Right atrium auricular region (tissue), 2 donors: ENCODE measurements around the gene EXOC6B. TPM values are rescaled to one million over a fixed set of nuclear protein-coding genes. Genes with fewer than 3 reads are reported as not detected.

Experiments
- DNase-seq: peaks from one replicate; pipeline ENCODE4 v3.0.0-alpha.2; 2019; ENCODE audit warnings: low spot score
- H3K27ac ChIP-seq, 2 donors: fragments of 200-600 bp; sonication (generic); 1 replicate in 1 of 2; 2 replicates in 1 of 2; pipeline ENCODE4 v1.5.1; 2016 to 2019
- H3K27me3 ChIP-seq, 2 donors: fragments of 200-600 bp; sonication (generic); one replicate each; pipeline versions ENCODE4 v1.5.1 to v1.6.0; 2017 to 2019
- H3K36me3 ChIP-seq: fragments of 200-600 bp; sonication (generic); one replicate; pipeline ENCODE4 v1.5.1; 2016
- H3K4me1 ChIP-seq, 2 donors: fragments of 200-600 bp; sonication (generic); one replicate each; pipeline versions ENCODE4 v1.5.1 to v1.6.0; 2017 to 2019
- H3K4me3 ChIP-seq, 2 donors: fragments of 200-600 bp; sonication (generic); 1 replicate in 1 of 2; 2 replicates in 1 of 2; pipeline ENCODE4 v1.5.1; 2017 to 2019; ENCODE audit warnings: mild to moderate bottlenecking in 1 of 2, moderate library complexity in 1 of 2
- H3K9me3 ChIP-seq, 2 donors: fragments of 200-600 bp; sonication (generic); one replicate each; pipeline ENCODE4 v1.5.1; 2019
- total RNA-seq, 2 donors: library from RNA; depleted of rRNA; stranded (reverse); fragments of >200 nt; gene quantifications; one replicate each; pipeline ENCODE4 v1.1.0, GENCODE V29; 2016
- TF ChIP-seq, protein P1 (sequence below), 2 donors: fragments of 200-600 bp; sonication (generic); IDR thresholded peaks; one replicate each; pipeline ENCODE4 v1.5.1; 2019; ENCODE audit warnings: antibody characterized with exemption in 2 of 2

Gene EXOC6B
- total RNA-seq, 2 donors from 2014 or later = 80.5 to 111 TPM

DNA sequence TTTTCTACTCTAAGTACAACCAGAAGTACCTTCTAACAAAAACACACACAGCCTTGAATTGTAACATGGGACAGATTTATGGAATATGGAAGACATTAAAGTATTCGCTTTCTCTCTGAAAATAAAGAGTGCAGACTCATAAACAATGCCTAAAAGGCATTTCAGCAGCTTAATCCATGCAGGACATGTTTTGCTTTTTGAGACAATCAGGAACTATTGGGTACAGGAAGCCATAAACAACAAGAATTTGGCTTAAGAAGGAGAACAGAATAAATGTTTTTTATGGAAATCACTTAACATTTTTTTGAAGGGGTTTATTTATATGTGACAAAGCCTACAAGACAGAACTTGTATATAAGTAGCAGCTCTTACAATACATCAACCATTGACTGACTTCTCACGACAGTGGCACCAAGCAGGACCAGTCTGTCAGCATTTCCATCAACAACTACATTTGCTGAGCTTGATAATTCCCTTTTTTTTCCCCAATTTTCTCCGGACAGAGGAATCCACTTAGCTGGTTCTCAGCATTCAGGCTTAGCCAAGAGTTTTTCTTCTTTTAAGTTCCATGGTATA, 140.1 kb downstream of the EXOC6B start:
- Histone ChIP-seq H3K9me3 (no peaks in the 10 kb centered on the region), H3K27me3 (no peaks in the 10 kb centered on the region), H3K36me3 (no peaks in the 10 kb centered on the region), H3K4me1 (peaks cover 0 to 16% of the 10 kb centered on the region in 2 donors), H3K27ac (no peak overlapping the region), H3K4me3 (no peak overlapping the region)
- no peak for DNase-seq
- TF ChIP-seq, protein P1, sequence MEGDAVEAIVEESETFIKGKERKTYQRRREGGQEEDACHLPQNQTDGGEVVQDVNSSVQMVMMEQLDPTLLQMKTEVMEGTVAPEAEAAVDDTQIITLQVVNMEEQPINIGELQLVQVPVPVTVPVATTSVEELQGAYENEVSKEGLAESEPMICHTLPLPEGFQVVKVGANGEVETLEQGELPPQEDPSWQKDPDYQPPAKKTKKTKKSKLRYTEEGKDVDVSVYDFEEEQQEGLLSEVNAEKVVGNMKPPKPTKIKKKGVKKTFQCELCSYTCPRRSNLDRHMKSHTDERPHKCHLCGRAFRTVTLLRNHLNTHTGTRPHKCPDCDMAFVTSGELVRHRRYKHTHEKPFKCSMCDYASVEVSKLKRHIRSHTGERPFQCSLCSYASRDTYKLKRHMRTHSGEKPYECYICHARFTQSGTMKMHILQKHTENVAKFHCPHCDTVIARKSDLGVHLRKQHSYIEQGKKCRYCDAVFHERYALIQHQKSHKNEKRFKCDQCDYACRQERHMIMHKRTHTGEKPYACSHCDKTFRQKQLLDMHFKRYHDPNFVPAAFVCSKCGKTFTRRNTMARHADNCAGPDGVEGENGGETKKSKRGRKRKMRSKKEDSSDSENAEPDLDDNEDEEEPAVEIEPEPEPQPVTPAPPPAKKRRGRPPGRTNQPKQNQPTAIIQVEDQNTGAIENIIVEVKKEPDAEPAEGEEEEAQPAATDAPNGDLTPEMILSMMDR (IDR thresholded peaks at IDR 0.05) = no peak

DNA sequence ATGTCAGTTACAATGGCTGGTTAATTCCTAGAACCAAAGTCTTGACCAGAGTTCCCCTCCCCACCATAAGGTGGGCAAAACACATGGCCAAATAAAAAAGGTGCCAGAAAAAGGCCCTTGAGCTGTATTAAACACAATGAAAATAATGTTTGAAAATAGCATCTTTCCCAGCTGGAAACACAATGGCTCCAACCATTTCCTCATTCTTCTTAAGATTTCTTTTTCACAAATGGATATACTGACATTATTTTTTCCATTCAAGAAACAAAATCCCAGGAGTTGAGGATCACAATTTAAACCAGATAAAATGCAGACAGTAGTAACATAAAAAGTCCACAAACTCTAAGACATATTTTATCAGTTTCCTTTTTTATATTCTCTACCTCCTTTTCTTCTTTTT, 143.8 kb downstream of the EXOC6B start:
- Histone ChIP-seq H3K27ac (no peak overlapping the region), H3K36me3 (no peaks in the 10 kb centered on the region), H3K9me3 (no peaks in the 10 kb centered on the region), H3K27me3 (no peaks in the 10 kb centered on the region), H3K4me1 (peaks cover 0 to 23% of the 10 kb centered on the region in 2 donors), H3K4me3 (no peak overlapping the region)
- TF ChIP-seq, protein P1 (IDR thresholded peaks at IDR 0.05) = no peak
- no peak for DNase-seq

DNA sequence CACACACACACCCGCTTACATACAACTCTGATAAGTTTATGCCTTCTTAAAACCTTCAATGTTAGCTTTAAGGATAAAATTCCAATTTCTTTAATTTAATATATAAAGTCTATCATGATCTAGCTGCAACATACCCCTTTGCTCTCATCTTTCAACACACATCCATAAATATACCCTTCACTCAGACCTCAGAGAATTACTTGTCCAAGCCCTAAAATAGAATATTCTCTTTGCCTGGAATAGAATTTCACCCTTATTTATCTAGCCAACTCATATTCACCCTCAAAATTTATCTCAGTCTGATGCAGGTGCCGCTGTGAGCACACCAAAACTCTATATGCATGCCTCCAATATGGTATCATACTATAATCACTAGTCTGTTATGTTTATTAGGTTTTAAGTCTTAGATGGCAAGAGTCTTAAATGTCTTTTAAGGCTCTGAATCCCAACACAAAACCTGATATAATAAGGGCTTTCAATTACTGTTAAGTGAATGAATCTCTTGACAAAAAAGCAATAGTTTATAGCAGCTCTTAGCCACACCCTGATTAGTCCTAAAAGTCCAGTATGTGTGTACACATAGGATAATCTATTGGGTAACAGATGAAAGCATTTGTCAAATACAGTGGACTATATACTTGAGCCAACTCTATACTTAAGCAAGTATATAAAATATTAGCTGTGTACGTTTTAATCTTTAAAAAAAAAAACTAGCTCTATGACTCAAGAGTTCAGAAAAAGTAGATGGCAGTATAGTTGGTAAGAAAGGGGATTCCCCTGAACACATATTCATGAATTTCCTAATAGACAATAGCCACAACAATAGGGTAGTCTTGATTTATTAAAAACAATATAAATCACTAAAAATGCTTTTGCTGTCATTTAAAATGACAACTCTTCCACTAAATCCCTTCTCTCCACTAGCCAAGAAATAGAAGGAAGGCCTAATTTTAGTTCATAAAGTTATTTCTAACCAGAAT, 144.5 kb downstream of the EXOC6B start:
- Histone ChIP-seq H3K27ac (peak overlapping the region in 1 of 2 donors; percentile 7), H3K4me1 (peaks cover 0 to 23% of the 10 kb centered on the region in 2 donors), H3K4me3 (no peak overlapping the region), H3K36me3 (no peaks in the 10 kb centered on the region), H3K9me3 (no peaks in the 10 kb centered on the region), H3K27me3 (no peaks in the 10 kb centered on the region)
- TF ChIP-seq, protein P1 (IDR thresholded peaks at IDR 0.05) = no peak
- DNase-seq = no peak

DNA sequence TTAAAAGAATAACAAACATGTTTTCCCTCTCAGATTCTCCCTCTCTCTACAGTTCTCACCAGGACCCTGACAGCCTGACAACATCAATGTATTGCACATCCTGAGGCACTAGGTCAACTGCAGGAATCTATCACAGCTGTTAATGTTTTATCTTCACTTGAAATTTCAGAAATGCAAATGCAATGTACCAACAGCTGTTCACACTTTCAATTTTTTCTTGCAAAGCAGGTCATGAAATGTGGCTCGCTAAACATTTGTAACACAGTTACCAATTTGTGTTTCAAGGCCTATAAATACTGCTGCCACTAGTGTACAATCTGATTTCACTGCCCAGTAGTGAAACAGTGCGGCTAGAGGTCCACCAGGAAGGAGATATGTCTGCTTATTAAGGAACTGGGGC, 147.8 kb downstream of the EXOC6B start:
- H3K27me3 ChIP-seq = no peaks in the 10 kb centered on the region
- H3K27ac ChIP-seq = no peak overlapping the region
- TF ChIP-seq, protein P1 (IDR thresholded peaks at IDR 0.05) = no peak
- no peaks in the 10 kb centered on the region for H3K9me3 ChIP-seq
- no peak for DNase-seq
- H3K4me1 ChIP-seq = peaks cover 0 to 28% of the 10 kb centered on the region in 2 donors
- no peaks in the 10 kb centered on the region for H3K36me3 ChIP-seq
- H3K4me3 ChIP-seq = no peak overlapping the region

DNA sequence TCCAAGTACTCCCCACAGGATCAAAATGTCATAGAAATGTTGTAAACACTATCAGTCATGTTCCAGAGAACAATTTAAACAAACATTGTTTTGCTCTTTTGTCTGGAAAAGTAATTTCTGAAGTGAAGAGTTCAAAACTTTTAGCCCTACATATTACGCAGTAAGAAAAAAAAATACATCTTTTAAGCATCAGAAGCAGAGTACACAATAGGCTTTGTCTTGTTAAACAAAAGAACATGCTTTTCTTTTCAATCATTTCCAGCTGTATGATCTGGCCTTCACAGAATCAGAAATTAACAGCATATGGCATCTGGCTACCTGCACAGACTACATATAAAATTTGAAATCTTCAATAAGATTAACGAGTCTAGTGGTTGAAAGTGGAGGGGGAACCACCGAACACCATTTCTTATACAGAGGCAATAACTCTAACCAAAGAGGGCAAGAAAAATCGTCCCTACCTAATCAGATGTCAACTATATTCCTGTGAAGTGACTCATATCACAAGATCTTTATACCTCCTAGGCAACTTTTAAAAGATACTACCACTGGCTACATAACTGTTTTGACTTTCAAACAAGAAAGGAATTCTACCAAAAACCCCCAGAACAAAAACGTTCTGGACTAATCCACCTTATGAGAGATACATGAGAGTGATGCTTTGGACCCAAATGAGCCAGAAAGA, 149.3 kb downstream of the EXOC6B start:
- no peak overlapping the region for H3K4me3 ChIP-seq
- no peak for DNase-seq
- no peaks in the 10 kb centered on the region for H3K9me3 ChIP-seq
- no peak overlapping the region for H3K27ac ChIP-seq
- peaks cover 0 to 28% of the 10 kb centered on the region in 2 donors for H3K4me1 ChIP-seq
- no peaks in the 10 kb centered on the region for H3K27me3 ChIP-seq
- H3K36me3 ChIP-seq = no peaks in the 10 kb centered on the region
- TF ChIP-seq, protein P1 (IDR thresholded peaks at IDR 0.05) = no peak
